Astrocyte of the hippocampus (primary cell): ENCODE results near the gene PPP2R2C.

Source experiments
- DNase-seq: peaks from one replicate; pipeline ENCODE4 v3.0.0; 2011; ENCODE audit warnings: low read depth, low spot score

The PPP2R2C gene

DNA sequence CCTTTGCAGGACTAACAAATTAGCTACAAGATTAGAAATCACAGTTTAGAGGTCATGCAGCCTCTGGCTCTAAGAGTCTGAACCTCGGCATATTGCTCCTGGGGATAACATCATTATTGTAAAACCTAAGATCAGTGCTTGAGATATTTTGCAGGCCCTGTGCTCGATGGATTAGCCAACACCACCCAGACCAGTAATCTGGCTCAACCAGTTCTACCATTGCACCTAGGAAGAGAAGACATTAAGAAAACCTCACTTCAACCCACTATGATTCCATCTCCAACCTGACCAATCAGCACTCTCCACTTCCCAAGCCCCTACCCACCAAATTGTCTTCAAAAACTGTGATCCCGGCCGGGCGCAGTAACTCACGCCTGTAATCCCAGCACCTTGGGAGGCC, 159.2 kb downstream of the PPP2R2C start:
- no peak for DNase-seq

DNA sequence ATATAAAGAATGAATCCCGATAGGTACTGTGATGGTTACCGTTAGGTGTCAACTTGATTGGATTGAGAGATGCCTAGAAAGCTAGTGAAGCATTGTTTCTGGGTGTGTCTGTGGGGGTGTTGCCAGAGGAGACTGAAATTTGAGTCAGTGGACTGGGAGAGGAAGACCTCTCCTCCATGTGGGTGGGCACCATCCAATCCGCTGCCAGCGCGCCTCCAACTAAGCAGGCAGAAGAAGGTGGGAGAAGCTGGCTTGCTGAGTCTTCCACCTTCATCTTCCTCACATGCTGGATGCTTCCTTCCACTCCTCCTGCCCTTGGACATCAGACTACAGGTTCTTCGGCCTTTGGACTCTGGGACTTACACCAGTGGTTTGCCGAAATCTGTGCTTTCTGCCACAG, 162.6 kb downstream of the PPP2R2C start:
- no peak for DNase-seq

- peak; percentile 62 for DNase-seq
Observed at GRCh38 chr4:6308899-6309643, 163.3 kb downstream of the PPP2R2C start.

DNA sequence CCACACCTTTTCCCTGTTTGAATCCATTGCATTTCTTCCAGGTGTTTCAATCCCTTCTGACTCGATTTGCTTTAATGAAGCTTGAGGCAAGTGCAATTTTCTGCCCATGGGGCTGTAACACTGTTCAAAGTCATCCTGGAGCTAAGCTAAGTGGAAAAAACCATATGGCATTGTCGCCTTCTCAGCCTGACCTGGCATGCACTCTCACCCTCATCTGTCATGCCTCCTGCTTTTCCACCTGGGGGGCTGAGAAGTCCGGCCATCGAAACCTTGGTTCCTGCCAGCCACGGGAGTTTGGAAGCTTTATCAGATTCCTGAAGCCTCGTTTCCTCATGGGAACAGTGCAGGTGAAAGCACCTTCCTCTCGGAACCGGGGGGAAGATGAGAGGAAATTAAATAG, 164.5 kb downstream of the PPP2R2C start:
- DNase-seq, result no peak

DNA sequence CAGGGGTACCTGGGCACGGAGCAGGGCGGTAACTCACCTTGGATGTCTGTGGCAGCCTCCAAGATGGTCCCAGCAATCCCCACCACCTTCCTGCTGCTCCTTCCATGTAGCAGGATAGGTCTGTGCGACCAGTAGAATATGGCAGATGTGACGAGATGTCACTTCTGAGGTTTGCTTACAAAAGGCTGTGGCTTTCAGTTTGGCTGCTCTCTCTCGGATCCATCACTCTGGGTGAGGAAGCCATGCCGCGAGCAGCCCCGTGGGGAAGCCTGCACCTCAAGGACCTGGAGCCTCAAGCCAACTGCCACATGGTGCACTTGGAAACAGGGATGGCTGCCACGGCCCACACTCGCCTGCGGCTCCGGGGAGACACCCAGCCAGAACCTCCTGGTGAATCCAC, 165.2 kb downstream of the PPP2R2C start:
- no peak for DNase-seq

- no peak for DNase-seq
Observed at GRCh38 chr4:6306299-6306698, 166.1 kb downstream of the PPP2R2C start.

DNA sequence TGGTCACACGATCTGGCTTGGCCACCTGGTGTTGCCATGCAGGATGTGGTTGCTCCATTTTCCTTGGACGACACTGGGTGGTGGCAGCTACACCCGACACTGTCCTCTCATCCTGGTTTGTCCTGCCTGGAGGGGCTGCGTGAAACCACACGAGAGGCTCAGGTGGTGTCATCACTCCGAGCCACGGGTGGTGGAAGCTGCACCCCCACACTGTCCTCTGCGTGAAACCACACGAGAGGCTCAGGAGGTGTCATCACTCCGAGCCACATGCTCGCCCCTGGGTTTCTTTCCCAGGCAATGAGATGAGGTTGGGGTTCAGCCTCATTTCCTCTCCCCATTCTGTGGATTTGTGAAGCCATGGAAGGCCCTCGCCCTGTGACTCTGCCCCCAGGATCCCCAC, 168.5 kb downstream of the PPP2R2C start:
- DNase-seq, result no peak

- DNase-seq, result no peak
Observed at GRCh38 chr4:6302869-6303268, 169.5 kb downstream of the PPP2R2C start.

- no peak for DNase-seq
Observed at GRCh38 chr4:6301732-6302442, 170.5 kb downstream of the PPP2R2C start.

- DNase-seq, result no peak
Observed at GRCh38 chr4:6301051-6301731, 171.2 kb downstream of the PPP2R2C start.

DNA sequence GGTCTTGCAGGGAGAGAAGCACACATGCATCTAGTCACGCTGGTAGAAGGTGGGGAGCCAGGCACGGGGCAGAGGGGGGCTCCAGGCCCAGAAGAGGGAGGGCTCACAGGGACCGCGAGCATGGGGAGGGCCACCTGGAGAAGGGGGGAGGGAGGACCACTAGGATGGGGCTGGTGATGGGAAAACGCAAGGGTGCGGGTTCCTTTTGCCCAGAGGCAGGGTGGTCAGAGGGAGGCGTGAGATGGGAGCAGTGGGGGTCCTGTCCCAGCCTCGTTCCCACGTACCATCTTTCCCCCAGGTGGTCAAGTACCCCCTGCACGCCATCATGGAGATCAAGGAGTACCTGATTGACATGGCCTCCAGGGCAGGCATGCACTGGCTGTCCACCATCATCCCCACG, 172.1 kb downstream of the PPP2R2C start:
- no peak for DNase-seq

DNA sequence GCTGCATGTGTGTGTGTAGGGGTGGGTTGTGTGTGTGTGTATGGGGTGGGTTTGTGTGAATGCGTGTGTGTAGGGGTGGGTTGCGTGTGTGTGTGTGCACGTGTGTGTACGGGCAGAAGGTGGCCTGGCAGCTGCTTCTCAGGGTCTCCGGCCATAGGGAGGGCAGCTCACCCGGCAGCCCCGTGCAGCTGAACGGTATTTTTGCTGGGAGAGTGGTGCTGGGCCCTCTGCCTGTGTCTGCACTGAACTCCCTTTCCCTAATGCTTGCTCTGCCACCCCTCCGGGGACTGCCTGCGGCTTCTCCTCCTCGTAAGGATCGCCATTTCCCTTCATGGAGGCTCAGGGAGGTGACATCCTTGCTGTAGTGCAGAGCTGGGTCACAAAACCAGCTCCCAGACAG, 172.5 kb downstream of the PPP2R2C start:
- no peak for DNase-seq

DNA sequence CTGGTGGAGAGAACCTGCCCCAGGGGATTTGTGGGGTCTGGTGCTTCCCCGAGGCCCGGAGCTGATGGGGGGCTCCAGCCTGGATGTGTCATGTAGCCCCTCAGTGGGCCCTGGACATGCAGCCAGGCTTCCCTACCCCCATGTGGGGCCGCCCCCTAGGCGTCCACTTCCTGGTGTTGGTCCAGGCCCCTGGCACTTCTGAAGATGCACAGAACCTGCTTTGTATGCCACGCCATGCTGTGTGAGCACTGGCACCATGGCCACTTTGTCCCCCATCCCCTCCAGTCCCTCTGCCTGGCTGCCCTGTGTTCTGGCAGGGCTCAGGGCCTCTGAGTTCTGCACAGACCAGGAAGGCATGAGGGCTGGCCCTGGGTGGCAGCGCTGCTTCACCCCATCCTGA, 173.6 kb downstream of the PPP2R2C start:
- DNase-seq, result no peak

DNA sequence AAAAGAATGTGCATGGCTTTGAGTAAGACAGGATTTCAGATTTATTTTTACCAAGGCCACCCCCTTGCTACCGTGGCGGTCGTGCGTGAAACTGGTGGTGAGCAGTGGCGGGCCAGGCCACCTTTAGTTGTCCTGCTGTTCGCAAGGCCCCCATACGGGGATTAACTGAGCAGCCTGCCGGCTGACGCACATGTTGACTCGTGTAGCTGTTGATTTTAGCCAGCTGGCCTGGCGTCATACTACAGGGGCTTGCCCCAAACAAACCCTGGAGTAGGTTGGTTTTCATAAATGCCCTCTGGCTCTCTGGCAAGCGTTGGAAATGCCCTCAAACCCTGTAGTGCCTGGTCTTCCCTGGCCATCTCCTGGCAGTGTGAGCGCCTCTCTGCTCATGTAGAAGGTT, 174.4 kb downstream of the PPP2R2C start:
- DNase-seq, result no peak

GRCh38 chr4:6297266-6297815, 175.1 kb downstream of the PPP2R2C start:
- DNase-seq, result no peak

GRCh38 chr4:6296026-6296425, 176.4 kb downstream of the PPP2R2C start:
- no peak for DNase-seq

DNA sequence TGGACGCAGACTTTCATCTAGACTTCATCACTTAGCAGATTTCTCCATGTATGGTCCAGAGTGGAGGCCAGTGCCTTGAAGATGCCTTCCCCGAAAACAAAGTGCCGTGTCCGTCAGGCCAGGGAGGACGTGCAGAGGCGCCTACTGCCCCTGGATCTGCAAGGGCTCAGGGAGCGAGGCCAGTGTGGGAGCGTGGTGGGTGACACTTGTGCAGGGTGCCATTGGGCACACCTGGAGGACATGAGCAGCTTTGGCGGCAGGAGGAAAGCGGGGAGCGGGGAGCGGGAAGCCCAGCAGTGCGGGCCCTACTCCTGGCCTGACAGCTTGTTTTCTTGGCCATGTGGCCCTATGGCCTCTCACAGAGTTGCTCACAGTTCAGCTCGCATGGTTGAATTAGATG, 176.9 kb downstream of the PPP2R2C start:
- DNase-seq, result no peak

DNA sequence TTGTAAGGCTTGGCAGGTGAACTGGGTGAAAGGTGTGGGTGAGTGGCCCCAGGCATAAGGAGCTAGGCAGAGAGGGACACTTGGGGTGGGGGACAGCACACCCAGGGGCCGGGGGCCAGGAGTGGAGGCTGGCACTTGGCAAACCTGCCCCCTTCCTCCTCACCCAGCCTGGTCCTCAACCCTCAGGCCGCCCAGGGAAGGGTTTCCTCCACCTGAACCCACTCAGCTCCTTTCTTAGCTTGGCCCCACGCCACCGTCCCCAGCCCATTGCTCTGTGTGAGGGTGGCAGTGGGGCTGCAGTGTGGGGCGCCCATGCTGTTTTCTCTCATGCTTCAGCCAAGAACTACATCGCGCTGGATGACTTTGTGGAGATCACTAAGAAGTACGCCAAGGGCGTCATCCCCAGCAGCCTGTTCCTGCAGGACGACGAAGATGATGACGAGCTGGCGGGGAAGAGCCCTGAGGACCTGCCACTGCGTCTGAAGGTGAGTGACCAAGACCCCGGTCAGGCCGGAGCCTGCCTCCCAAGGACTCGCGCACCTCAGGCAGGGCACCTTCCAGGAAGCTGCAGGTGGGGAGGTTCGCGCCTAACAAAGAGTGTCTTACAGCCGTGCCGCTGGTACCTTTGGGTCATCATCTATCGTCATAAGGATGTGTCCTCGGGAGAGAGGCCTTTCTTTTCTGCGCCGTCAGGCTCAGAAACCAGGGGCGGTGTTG, 177.6 kb downstream of the PPP2R2C start:
- DNase-seq, result no peak

GRCh38 chr4:6293661-6294060, 178.8 kb downstream of the PPP2R2C start:
- no peak for DNase-seq

GRCh38 chr4:6293097-6293445, 179.3 kb downstream of the PPP2R2C start:
- DNase-seq, result no peak

DNA sequence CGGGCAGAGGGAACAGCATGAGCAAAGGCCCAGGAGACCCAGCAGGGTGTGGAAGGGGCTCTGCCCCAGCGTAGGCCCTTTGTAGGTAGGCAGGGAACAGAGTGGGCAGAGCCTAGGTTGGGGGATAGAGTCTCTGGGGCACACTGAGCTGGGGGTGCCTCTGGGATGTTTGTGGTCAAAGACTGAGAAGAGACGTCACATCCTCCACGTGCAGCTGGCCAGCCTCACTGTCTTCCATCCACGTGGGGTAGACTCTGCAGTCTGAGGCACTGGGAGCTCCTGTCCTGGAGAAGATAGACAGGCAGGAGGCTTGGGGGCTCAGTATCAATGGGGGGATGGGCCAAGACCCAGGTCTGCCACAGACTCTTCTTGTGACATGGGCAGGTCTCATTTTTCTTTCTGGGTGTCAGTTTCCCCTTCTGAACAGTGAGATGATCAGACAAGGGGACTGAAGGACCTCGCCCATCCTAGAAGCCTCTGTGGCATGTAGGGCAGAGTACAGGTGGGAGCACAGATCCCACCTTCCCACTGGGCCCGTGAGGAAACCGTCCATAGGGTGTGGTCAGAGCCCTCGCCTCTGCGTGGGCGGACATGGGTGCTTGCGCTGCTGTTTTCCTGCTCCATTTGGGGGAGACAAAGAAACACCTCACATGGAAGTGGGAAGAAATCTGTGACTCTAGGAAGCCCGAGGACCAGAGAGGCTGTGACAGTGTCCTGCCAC, 179.9 kb downstream of the PPP2R2C start:
- DNase-seq, result no peak
